B cell (primary cell): ENCODE measurements around the gene NSUN7. TPM values are rescaled to one million over a fixed set of nuclear protein-coding genes. Genes with fewer than 3 reads are reported as not detected.

ENCODE experiments used
- ATAC-seq: fragments of 200-7000 bp; cut with Tn5 transposase; one replicate; pipeline ENCODE4 v1.10.0; 2021; ENCODE audit warnings: low read depth, mild to moderate bottlenecking, moderate number of reproducible peaks, moderate library complexity
- CTCF ChIA-PET: fragments of 350-600 bp; sonication (Branson Sonifier 250); formaldehyde crosslinking; loops from one replicate; lab custom pipeline; 2021; ENCODE audit warnings: antibody characterized with exemption, inconsistent platforms; lab: Charles Lee
- POLR2A ChIA-PET: fragments of 350-600 bp; sonication (Branson Sonifier 250); formaldehyde crosslinking; loops from one replicate; lab custom pipeline; 2021; ENCODE audit warnings: antibody characterized with exemption; lab: Charles Lee
- DNase-seq: peaks from one replicate; pipeline ENCODE4 v3.0.0; 2013
- H2AFZ ChIP-seq: 2 replicates; pipeline ENCODE4 v1.6.1; 2012; ENCODE audit warnings: mild to moderate bottlenecking, low read depth, low read length; ENCODE audit not compliant: insufficient read depth, poor library complexity, severe bottlenecking
- H3K27ac ChIP-seq, 2 donors: 1 replicate in 1 of 2; 2 replicates in 1 of 2; pipeline ENCODE4 v1.5.1; 2012 to 2013; ENCODE audit warnings: low read length in 2 of 2, mild to moderate bottlenecking in 2 of 2, moderate library complexity in 1 of 2
- H3K27me3 ChIP-seq, 4 experiments: fragments of 200-600 bp in 1 of 4; sonication (generic) in 1 of 4; replicated peaks in 1 of 4; 1 replicate in 2 of 4; 2 replicates in 2 of 4; pipeline versions ENCODE4 v1.6.1 to v1.7.0; 2013 to 2016; ENCODE audit warnings: low read length in 3 of 4, mild to moderate bottlenecking in 2 of 4, mixed read lengths in 1 of 4, moderate library complexity in 1 of 4; ENCODE audit not compliant: insufficient read depth in 4 of 4, control insufficient read depth in 3 of 4; ENCODE audit errors: control extremely low read depth in 1 of 4
- H3K36me3 ChIP-seq, 2 experiments: replicated peaks in 1 of 2; 1 replicate in 1 of 2; 2 replicates in 1 of 2; pipeline versions ENCODE4 v1.6.1 to v1.7.1; 2013; ENCODE audit warnings: low read length in 1 of 2; ENCODE audit not compliant: insufficient read depth in 2 of 2, control insufficient read depth in 1 of 2; ENCODE audit errors: control extremely low read depth in 1 of 2, extremely low read depth in 1 of 2
- H3K4me1 ChIP-seq, 2 donors: fragments of 200-600 bp in 1 of 2; sonication (generic) in 1 of 2; 1 replicate in 1 of 2; 2 replicates in 1 of 2; pipeline versions ENCODE4 v1.5.1 to v1.6.1; 2013 to 2017; ENCODE audit warnings: low read length in 2 of 2; ENCODE audit not compliant: control insufficient read depth in 2 of 2, insufficient read depth in 2 of 2
- H3K4me2 ChIP-seq: replicated peaks from 2 replicates; pipeline ENCODE3; 2012; ENCODE audit warnings: mild to moderate bottlenecking, low read depth, low read length; ENCODE audit not compliant: poor library complexity, severe bottlenecking
- H3K4me3 ChIP-seq, 5 experiments: fragments of 200-600 bp in 1 of 5; sonication (generic) in 1 of 5; 1 replicate in 3 of 5; 2 replicates in 2 of 5; pipeline versions ENCODE4 v1.5.1 to v1.7.0; 2011 to 2016; ENCODE audit warnings: low read length in 4 of 5, mild to moderate bottlenecking in 4 of 5, low read depth in 2 of 5, control low read depth in 1 of 5, moderate library complexity in 1 of 5; ENCODE audit not compliant: insufficient read depth in 1 of 5; ENCODE audit errors: control extremely low read depth in 1 of 5, extremely low read depth in 1 of 5
- H3K79me2 ChIP-seq: fragments of 200-600 bp; sonication (generic); one replicate; pipeline ENCODE4 v1.6.0; 2016; ENCODE audit warnings: low read length; ENCODE audit not compliant: control insufficient read depth, insufficient read depth
- H3K9ac ChIP-seq: fragments of 200-600 bp; sonication (generic); 2 replicates; pipeline ENCODE4 v1.6.1; 2017; ENCODE audit warnings: mild to moderate bottlenecking, low read length, moderate library complexity
- H3K9me3 ChIP-seq, 3 donors: one replicate each; pipeline versions ENCODE4 v1.6.1 to v1.7.1; 2013; ENCODE audit warnings: low read length in 2 of 3; ENCODE audit not compliant: control insufficient read depth in 2 of 3, insufficient read depth in 1 of 3; ENCODE audit errors: control extremely low read depth in 1 of 3
- H4K20me1 ChIP-seq: 2 replicates; pipeline ENCODE4 v1.6.0; 2012; ENCODE audit warnings: mild to moderate bottlenecking, low read length; ENCODE audit not compliant: insufficient read depth, control insufficient read depth, poor library complexity, severe bottlenecking
- H3K27ac Mint-ChIP-seq: one replicate; pipeline ENCODE4 v1.8.0; 2021; ENCODE audit warnings: mixed read lengths
- H3K27me3 Mint-ChIP-seq: one replicate; pipeline ENCODE4 v1.8.0; 2021; ENCODE audit warnings: mixed read lengths
- H3K4me1 Mint-ChIP-seq: one replicate; pipeline ENCODE4 v1.8.0; 2021; ENCODE audit warnings: mixed read lengths
- H3K4me3 Mint-ChIP-seq: one replicate; pipeline ENCODE4 v1.8.0; 2021; ENCODE audit warnings: mixed read lengths
- H3K9me3 Mint-ChIP-seq: one replicate; pipeline ENCODE4 v1.8.0; 2022; ENCODE audit warnings: mixed read lengths; ENCODE audit not compliant: insufficient read depth
- EZH2 ChIP-seq: IDR thresholded peaks from 2 replicates; pipeline ENCODE4 v1.6.1; 2012; ENCODE audit warnings: borderline replicate concordance, low read depth, mild to moderate bottlenecking, moderate library complexity, low read length; ENCODE audit not compliant: insufficient read depth, poor library complexity, severe bottlenecking
- WGBS: methylation state at CpG from one replicate; pipeline ENCODE4 v1.1.5; 2013; ENCODE audit warnings: missing lambda C conversion rate; ENCODE audit not compliant: insufficient coverage; 5-methylcytosine and 5-hydroxymethylcytosine counted together
- intact Hi-C: fragments of 100-400 bp; cut with micrococcal nuclease; formaldehyde crosslinking; loops from one replicate; pipeline ENCODE4 v1.10.0; 2022
- polyA plus RNA-seq: library from polyadenylated mRNA; depleted of rRNA; stranded (reverse); fragments of >200 nt; gene quantifications from 2 replicates; pipeline ENCODE4 v1.2.3, GENCODE V29; 2012
- total RNA-seq, 2 donors: library from RNA; stranded (reverse); fragments of 120-200 nt in 1 of 2; gene quantifications; 1 replicate in 1 of 2; 2 replicates in 1 of 2; pipeline versions ENCODE4 v1.2.3 to v1.2.4, GENCODE V29; 2013 to 2022
- TF ChIP-seq, protein P1 (sequence below): fragments of 200-600 bp; IDR thresholded peaks from one replicate; pipeline ENCODE4 v1.8.0; 2022; ENCODE audit warnings: antibody characterized with exemption, mild to moderate bottlenecking

NSUN7 gene
- total and polyA plus RNA-seq, 2 donors (not counting 1 experiment from before 2014, with no cell fraction given), result 0.75 to 29.8 TPM

- Histone ChIP-seq H3K9ac (no peak overlapping the region), H3K27me3 (no peaks in the 10 kb centered on the region), H3K36me3 (no peaks in the 10 kb centered on the region), H3K9me3 (no peaks in the 10 kb centered on the region), H3K4me2 (no peak overlapping the region), H3K27ac (no peak overlapping the region), H3K4me1 (peaks cover 9 to 23% of the 10 kb centered on the region in 2 donors), H4K20me1 (no peaks in the 10 kb centered on the region), H3K79me2 (peaks cover 7% of the 10 kb centered on the region), H3K4me3 (no peak overlapping the region), H2AFZ (peak overlapping the region; percentile 28)
- Mint-ChIP-seq H3K27ac (peak overlapping the region; percentile 37), H3K9me3 (no peaks in the 10 kb centered on the region), H3K4me3 (no peak overlapping the region), H3K4me1 (peaks cover 23% of the 10 kb centered on the region), H3K27me3 (peaks cover 18% of the 10 kb centered on the region)
- ChIA-PET CTCF (no interaction called here), POLR2A (no interaction called here)
- intact Hi-C loops, result loop anchor here (10.0 kb wide), 1 partner anchor 293 kb away; no protein-coding TSS in a partner anchor
- 10% methylated on average over 2 of the region's 5 CpGs for WGBS
- TF ChIP-seq, protein P1, sequence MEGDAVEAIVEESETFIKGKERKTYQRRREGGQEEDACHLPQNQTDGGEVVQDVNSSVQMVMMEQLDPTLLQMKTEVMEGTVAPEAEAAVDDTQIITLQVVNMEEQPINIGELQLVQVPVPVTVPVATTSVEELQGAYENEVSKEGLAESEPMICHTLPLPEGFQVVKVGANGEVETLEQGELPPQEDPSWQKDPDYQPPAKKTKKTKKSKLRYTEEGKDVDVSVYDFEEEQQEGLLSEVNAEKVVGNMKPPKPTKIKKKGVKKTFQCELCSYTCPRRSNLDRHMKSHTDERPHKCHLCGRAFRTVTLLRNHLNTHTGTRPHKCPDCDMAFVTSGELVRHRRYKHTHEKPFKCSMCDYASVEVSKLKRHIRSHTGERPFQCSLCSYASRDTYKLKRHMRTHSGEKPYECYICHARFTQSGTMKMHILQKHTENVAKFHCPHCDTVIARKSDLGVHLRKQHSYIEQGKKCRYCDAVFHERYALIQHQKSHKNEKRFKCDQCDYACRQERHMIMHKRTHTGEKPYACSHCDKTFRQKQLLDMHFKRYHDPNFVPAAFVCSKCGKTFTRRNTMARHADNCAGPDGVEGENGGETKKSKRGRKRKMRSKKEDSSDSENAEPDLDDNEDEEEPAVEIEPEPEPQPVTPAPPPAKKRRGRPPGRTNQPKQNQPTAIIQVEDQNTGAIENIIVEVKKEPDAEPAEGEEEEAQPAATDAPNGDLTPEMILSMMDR, result no peak
- TF ChIP-seq EZH2, result no peak
- no peak for DNase-seq
- peak; percentile 47 for ATAC-seq
Measured at GRCh38 chr4:40848251-40848650, 98.5 kb downstream of the NSUN7 start.

GRCh38 chr4:40848940-40849339 is 99.2 kb downstream of the NSUN7 start:
- Histone ChIP-seq H3K36me3 (no peaks in the 10 kb centered on the region), H3K27ac (no peak overlapping the region), H3K9me3 (no peaks in the 10 kb centered on the region), H3K27me3 (no peaks in the 10 kb centered on the region), H3K79me2 (peaks cover 7% of the 10 kb centered on the region), H3K4me2 (no peak overlapping the region), H4K20me1 (no peaks in the 10 kb centered on the region), H3K4me3 (no peak overlapping the region), H3K9ac (no peak overlapping the region), H3K4me1 (peaks cover 6 to 19% of the 10 kb centered on the region in 2 donors), H2AFZ (no peak overlapping the region)
- Mint-ChIP-seq H3K9me3 (no peaks in the 10 kb centered on the region), H3K27me3 (peaks cover 18% of the 10 kb centered on the region), H3K4me1 (peaks cover 18% of the 10 kb centered on the region), H3K4me3 (no peak overlapping the region), H3K27ac (no peak overlapping the region)
- intact Hi-C loops, result loop anchor here (10.0 kb wide), 1 partner anchor 294 kb away; no protein-coding TSS in a partner anchor
- ChIA-PET POLR2A (interaction anchor here (0.7 kb wide), 1 partner anchor 18 kb away, joined by 5 read pairs; no protein-coding TSS in a partner anchor), CTCF (interaction anchor here (0.7 to 2.4 kb wide), 2 partner anchors 8 to 32 kb away, joined by 3 to 7 read pairs; no protein-coding TSS in a partner anchor)
- TF ChIP-seq EZH2, result no peak
- TF ChIP-seq, protein P1, result no peak
- DNase-seq (no peak), ATAC-seq (no peak)
- no CpG with 5 or more reads among the region's 3 CpGs for WGBS
